HepG2 (cell line): ENCODE data around the gene NUP107. TPM values are rescaled to one million over a fixed set of nuclear protein-coding genes. Genes with fewer than 3 reads are reported as not detected.

Experiments
- ATAC-seq: fragments of 200-7000 bp; cut with Tn5 transposase; 3 replicates; pipeline ENCODE4 v1.9.1; 2020; ENCODE audit warnings: mild to moderate bottlenecking, moderate library complexity
- BruUV-seq: library from RNA; stranded (reverse); fragments of 400-500 nt; replicated peaks from 2 replicates; lab custom pipeline; 2021; lab: Mats Ljungman, UMichigan
- CTCF ChIA-PET: fragments of 300-600 bp; formaldehyde crosslinking; extraction: SDS; loops from one replicate; lab custom pipeline; 2021; ENCODE audit warnings: low total read pairs, inconsistent platforms, low intra/inter-chr PET ratio; lab: Yijun Ruan, JAX
- POLR2A ChIA-PET: fragments of 350-600 bp; sonication (Branson Sonifier 250); formaldehyde crosslinking; loops from one replicate; lab custom pipeline; 2020; ENCODE audit warnings: antibody characterized with exemption, inconsistent platforms; lab: Yijun Ruan, JAX
- DNase-seq: peaks from one replicate; pipeline ENCODE4 v3.0.0-alpha.2; 2015; ENCODE audit warnings: low spot score
- FAIRE-seq: peaks from 3 replicates; lab custom pipeline; 2011; peaks lifted over from hg19 to GRCh38; lab: Jason Lieb, UNC
- H2AFZ ChIP-seq: one replicate; pipeline ENCODE4 v1.6.1; 2011; ENCODE audit warnings: low read length, inconsistent platforms
- H3K27ac ChIP-seq: fragments of 300-600 bp; 3 replicates; pipeline ENCODE4 v1.8.0; 2011; ENCODE audit warnings: mixed run types, mild to moderate bottlenecking, mixed read lengths, low read length, inconsistent platforms; ENCODE audit not compliant: insufficient read depth; ENCODE audit errors: extremely low read length
- H3K27me3 ChIP-seq, 2 experiments: fragments of 200-600 bp in 1 of 2; 2 replicates in 1 of 2; 3 replicates in 1 of 2; pipeline versions ENCODE4 v1.6.0 to v1.8.0; 2011; ENCODE audit warnings: low read length in 2 of 2, mild to moderate bottlenecking in 2 of 2, moderate library complexity in 2 of 2, inconsistent platforms in 1 of 2; ENCODE audit not compliant: insufficient read depth in 2 of 2, control insufficient read depth in 1 of 2
- H3K36me3 ChIP-seq, 2 experiments: fragments of 200-600 bp in 1 of 2; replicated peaks in 1 of 2; 2 replicates in 1 of 2; 3 replicates in 1 of 2; pipeline versions ENCODE4 v1.5.1 to v1.8.0; 2011; ENCODE audit warnings: low read length in 2 of 2, inconsistent platforms in 1 of 2; ENCODE audit not compliant: insufficient read depth in 2 of 2, control insufficient read depth in 1 of 2
- H3K4me1 ChIP-seq: 2 replicates; pipeline ENCODE4 v1.5.1; 2012; ENCODE audit warnings: low read length, inconsistent platforms; ENCODE audit not compliant: insufficient read depth
- H3K4me2 ChIP-seq: 2 replicates; pipeline ENCODE4 v1.6.0; 2011; ENCODE audit warnings: low read depth, low read length, inconsistent platforms
- H3K4me3 ChIP-seq, 3 experiments: fragments of 200-600 bp in 1 of 3; sonication (generic), shearing (Covaris generic) in 1 of 3; replicated peaks in 1 of 3; 2 replicates each; pipeline ENCODE4 v1.5.1; 2011 to 2016; ENCODE audit warnings: low read length in 3 of 3, inconsistent platforms in 2 of 3, low read depth in 2 of 3, mild to moderate bottlenecking in 2 of 3, control low read depth in 1 of 3, mixed read lengths in 1 of 3; ENCODE audit not compliant: insufficient read depth in 1 of 3
- H3K79me2 ChIP-seq: one replicate; pipeline ENCODE4 v1.6.1; 2011; ENCODE audit warnings: low read length, inconsistent platforms; ENCODE audit not compliant: insufficient read depth
- H3K9ac ChIP-seq: 2 replicates; pipeline ENCODE4 v1.6.0; 2011; ENCODE audit warnings: mild to moderate bottlenecking, low read depth, low read length, inconsistent platforms; ENCODE audit not compliant: insufficient read depth
- H3K9me3 ChIP-seq: 2 replicates; pipeline ENCODE4 v1.5.1; 2012; ENCODE audit warnings: mild to moderate bottlenecking, low read length
- H4K20me1 ChIP-seq: 2 replicates; pipeline ENCODE4 v1.6.0; 2011; ENCODE audit warnings: inconsistent platforms, mild to moderate bottlenecking, low read length, moderate library complexity; ENCODE audit not compliant: insufficient read depth
- CAMTA2 ChIP-seq: sonication (generic); formaldehyde crosslinking; IDR thresholded peaks from 2 replicates; pipeline ENCODE4 v1.4.0; 2020; ENCODE audit warnings: mild to moderate bottlenecking, missing genetic modification reagents, borderline replicate concordance
- FIP1L1 ChIP-seq: fragments of 200-400 bp; formaldehyde crosslinking; IDR thresholded peaks from 2 replicates; pipeline ENCODE4 v1.6.1; 2018; ENCODE audit warnings: low read depth, mild to moderate bottlenecking, low read length, moderate library complexity, borderline replicate concordance; ENCODE audit not compliant: insufficient read depth
- NCOA1 ChIP-seq: sonication (generic); formaldehyde crosslinking; IDR thresholded peaks from 2 replicates; pipeline ENCODE4 v1.9.0; 2021; ENCODE audit warnings: missing genetic modification reagents
- NFE2L2 ChIP-seq: fragments of 150-350 bp; IDR thresholded peaks from 2 replicates; pipeline ENCODE4 v1.6.1; 2014; ENCODE audit warnings: low read length
- SMARCC2 ChIP-seq: fragments of 450-650 bp; IDR thresholded peaks from 2 replicates; pipeline ENCODE4 v1.6.1; 2017; ENCODE audit warnings: antibody characterized with exemption, mild to moderate bottlenecking
- ZBTB7A ChIP-seq: sonication (generic); formaldehyde crosslinking; IDR thresholded peaks from 2 replicates; pipeline ENCODE4 v1.8.0; 2022; ENCODE audit warnings: mild to moderate bottlenecking, missing genetic modification reagents
- WGBS: methylation state at CpG from one replicate; pipeline ENCODE4 v1.1.6; 2017; ENCODE audit warnings: low lambda C conversion rate; 5-methylcytosine and 5-hydroxymethylcytosine counted together
- in situ Hi-C: cut with HindIII; loops from 2 replicates; pipeline ENCODE4 v1.10.0; 2017; ENCODE audit warnings: low pct_unique_long_range_greater_than_20kb; ENCODE audit not compliant: extremely low pct_ligation_motif_present
- intact Hi-C: fragments of 100-400 bp; cut with micrococcal nuclease; formaldehyde crosslinking; loops from one replicate; pipeline ENCODE4 v1.10.0; 2022; ENCODE audit not compliant: unreplicated experiment
- polyA plus RNA-seq, 8 experiments: library from polyadenylated mRNA; depleted of rRNA in 3 of 8; stranded (reverse) in 7 of 8; unstranded in 1 of 8; fragments of >200 nt; fragmentation: Illumina TruSeq in 4 of 8; extraction: Trizol in 4 of 8; gene quantifications; 2 replicates each; pipeline versions ENCODE4 v1.2.1 to v1.2.3, GENCODE V29; 2011 to 2016; ENCODE audit warnings: low read depth in 4 of 8, missing spikeins in 1 of 8, mixed read lengths in 1 of 8; ENCODE audit not compliant: insufficient read depth in 1 of 8
- total RNA-seq, 5 experiments: library from RNA; depleted of rRNA; stranded (reverse); fragments of >200 nt; fragmentation: Illumina TruSeq; extraction: Trizol; gene quantifications; 2 replicates each; pipeline ENCODE4 v1.2.3, GENCODE V29; 2016; ENCODE audit warnings: low read depth in 1 of 5
- TF ChIP-seq, protein P1 (sequence below): sonication (generic); formaldehyde crosslinking; IDR thresholded peaks from 2 replicates; pipeline ENCODE4 v1.5.0; 2020; ENCODE audit warnings: mild to moderate bottlenecking, missing genetic modification reagents

The NUP107 gene
- total and polyA plus RNA-seq, 2 of the 13 experiments (the other 11 are each of a cell fraction or from before 2014, with no cell fraction given), result 54.7 to 100 TPM

DNA sequence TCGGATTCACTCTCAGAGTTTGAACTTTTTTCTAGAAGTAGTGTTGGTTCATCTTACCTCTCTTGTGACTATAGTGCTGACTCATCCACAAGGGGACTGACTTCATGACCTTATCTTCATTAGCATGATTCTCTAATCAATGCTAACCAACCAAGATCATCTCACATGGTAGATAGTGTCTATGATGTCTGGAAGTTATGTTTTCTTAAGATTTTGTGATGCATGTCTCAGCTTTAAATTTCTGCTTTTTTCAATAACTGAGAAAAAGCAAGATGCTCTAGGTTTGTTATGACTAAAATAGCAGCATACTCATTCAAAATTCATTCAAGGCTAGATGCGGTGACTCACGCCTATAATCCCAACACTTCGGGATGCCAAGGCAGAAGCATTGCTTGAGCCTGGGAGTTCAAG, 46.9 kb downstream of the NUP107 start:
- ChIA-PET CTCF (no interaction called here), POLR2A (no interaction called here)
- Histone ChIP-seq H2AFZ (no peak overlapping the region), H3K4me2 (no peak overlapping the region), H3K4me3 (no peak overlapping the region), H3K9me3 (no peaks in the 10 kb centered on the region), H4K20me1 (no peaks in the 10 kb centered on the region), H3K4me1 (no peaks in the 10 kb centered on the region), H3K27ac (no peak overlapping the region), H3K9ac (no peak overlapping the region), H3K27me3 (no peaks in the 10 kb centered on the region), H3K79me2 (no peaks in the 10 kb centered on the region), H3K36me3 (peaks cover 13 to 54% of the 10 kb centered on the region in 2 experiments)
- FAIRE-seq (no peak), DNase-seq (no peak), ATAC-seq (no peak)
- in situ Hi-C loops, result no loop called here
- intact Hi-C loops, result no loop called here
- TF ChIP-seq NFE2L2, result peak; percentile 38; the same call in 1 of the 2 replicates
- TF ChIP-seq NCOA1, result no peak
- 99% methylated on average over 4 of the region's 4 CpGs for WGBS
- no TSS peak for BruUV-seq

GRCh38 chr12:68739891-68740290, 53.1 kb downstream of the NUP107 start:
- Histone ChIP-seq H3K4me3 (no peak overlapping the region), H3K4me1 (no peaks in the 10 kb centered on the region), H3K27me3 (no peaks in the 10 kb centered on the region), H2AFZ (no peak overlapping the region), H4K20me1 (no peaks in the 10 kb centered on the region), H3K4me2 (no peak overlapping the region), H3K9ac (no peak overlapping the region), H3K36me3 (peaks cover 5 to 29% of the 10 kb centered on the region in 2 experiments; a peak in 4 of 5 replicates), H3K79me2 (no peaks in the 10 kb centered on the region), H3K9me3 (no peaks in the 10 kb centered on the region), H3K27ac (no peak overlapping the region)
- DNase-seq (no peak), ATAC-seq (no peak), FAIRE-seq (no peak)
- BruUV-seq, result no TSS peak
- ChIA-PET CTCF (no interaction called here), POLR2A (no interaction called here)
- WGBS, result 91% methylated on average over 6 of the region's 6 CpGs
- TF ChIP-seq ZBTB7A (no peak), FIP1L1 (no peak), CAMTA2 (CRISPR knock-in tag) (no peak), SMARCC2 (no peak)
- TF ChIP-seq, protein P1, sequence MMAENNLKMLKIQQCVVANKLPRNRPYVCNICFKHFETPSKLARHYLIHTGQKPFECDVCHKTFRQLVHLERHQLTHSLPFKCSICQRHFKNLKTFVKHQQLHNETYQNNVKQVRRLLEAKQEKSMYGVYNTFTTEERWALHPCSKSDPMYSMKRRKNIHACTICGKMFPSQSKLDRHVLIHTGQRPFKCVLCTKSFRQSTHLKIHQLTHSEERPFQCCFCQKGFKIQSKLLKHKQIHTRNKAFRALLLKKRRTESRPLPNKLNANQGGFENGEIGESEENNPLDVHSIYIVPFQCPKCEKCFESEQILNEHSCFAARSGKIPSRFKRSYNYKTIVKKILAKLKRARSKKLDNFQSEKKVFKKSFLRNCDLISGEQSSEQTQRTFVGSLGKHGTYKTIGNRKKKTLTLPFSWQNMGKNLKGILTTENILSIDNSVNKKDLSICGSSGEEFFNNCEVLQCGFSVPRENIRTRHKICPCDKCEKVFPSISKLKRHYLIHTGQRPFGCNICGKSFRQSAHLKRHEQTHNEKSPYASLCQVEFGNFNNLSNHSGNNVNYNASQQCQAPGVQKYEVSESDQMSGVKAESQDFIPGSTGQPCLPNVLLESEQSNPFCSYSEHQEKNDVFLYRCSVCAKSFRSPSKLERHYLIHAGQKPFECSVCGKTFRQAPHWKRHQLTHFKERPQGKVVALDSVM (CRISPR knock-in tag), result no peak
- intact Hi-C loops, result no loop called here
- in situ Hi-C loops, result no loop called here
